ENCODE data around the gene PLSCR4. TPM values are rescaled to one million over a fixed set of nuclear protein-coding genes. Genes with fewer than 3 reads are reported as not detected.
"Not testable (repeated sequence)": the region's sequence is repeated elsewhere in the genome, so short reads cannot be mapped to it uniquely, and the experiment has no call there.

PLSCR4 gene
- total RNA-seq, 1 donor from 2014 or later: 17.5 TPM

DNA sequence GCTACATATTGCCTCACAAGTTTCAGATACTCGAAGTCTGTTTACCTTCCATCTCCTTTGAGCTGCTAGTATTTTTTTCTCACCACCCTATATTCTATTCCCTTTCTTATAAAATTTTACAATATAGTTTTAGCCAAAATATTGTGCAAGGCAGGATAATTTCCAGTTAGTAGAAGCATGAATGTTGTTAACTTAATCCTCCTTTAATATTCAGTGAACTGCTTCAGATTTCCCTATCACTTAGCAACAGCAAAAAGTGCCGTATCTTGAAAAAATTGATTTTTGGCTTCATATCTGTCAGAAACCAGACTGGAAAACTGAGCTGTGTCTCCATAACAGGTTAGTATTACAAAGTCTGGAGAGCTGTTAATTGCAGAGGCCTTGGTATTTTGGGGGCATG, 24.0 kb downstream of the PLSCR4 start:
- DNase-seq (ENCODE audit: low spot score): no peak
- no peaks in the 10 kb centered on the region for H3K27me3 Mint-ChIP-seq (ENCODE audit: low read depth)
- peaks cover 2% of the 10 kb centered on the region for H3K36me3 Mint-ChIP-seq (ENCODE audit: low read depth)
- peaks cover 4% of the 10 kb centered on the region for H3K9me3 Mint-ChIP-seq (ENCODE audit: low read depth)
- no peak overlapping the region for H3K27ac Mint-ChIP-seq (ENCODE audit: unreplicated experiment)
- TF ChIP-seq, protein P1, sequence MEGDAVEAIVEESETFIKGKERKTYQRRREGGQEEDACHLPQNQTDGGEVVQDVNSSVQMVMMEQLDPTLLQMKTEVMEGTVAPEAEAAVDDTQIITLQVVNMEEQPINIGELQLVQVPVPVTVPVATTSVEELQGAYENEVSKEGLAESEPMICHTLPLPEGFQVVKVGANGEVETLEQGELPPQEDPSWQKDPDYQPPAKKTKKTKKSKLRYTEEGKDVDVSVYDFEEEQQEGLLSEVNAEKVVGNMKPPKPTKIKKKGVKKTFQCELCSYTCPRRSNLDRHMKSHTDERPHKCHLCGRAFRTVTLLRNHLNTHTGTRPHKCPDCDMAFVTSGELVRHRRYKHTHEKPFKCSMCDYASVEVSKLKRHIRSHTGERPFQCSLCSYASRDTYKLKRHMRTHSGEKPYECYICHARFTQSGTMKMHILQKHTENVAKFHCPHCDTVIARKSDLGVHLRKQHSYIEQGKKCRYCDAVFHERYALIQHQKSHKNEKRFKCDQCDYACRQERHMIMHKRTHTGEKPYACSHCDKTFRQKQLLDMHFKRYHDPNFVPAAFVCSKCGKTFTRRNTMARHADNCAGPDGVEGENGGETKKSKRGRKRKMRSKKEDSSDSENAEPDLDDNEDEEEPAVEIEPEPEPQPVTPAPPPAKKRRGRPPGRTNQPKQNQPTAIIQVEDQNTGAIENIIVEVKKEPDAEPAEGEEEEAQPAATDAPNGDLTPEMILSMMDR (IDR thresholded peaks at IDR 0.05): no peak
- H3K4me3 Mint-ChIP-seq (ENCODE audit: unreplicated experiment): no peak overlapping the region
- peaks cover 7% of the 10 kb centered on the region for H3K4me1 Mint-ChIP-seq (ENCODE audit: low read depth)

DNA sequence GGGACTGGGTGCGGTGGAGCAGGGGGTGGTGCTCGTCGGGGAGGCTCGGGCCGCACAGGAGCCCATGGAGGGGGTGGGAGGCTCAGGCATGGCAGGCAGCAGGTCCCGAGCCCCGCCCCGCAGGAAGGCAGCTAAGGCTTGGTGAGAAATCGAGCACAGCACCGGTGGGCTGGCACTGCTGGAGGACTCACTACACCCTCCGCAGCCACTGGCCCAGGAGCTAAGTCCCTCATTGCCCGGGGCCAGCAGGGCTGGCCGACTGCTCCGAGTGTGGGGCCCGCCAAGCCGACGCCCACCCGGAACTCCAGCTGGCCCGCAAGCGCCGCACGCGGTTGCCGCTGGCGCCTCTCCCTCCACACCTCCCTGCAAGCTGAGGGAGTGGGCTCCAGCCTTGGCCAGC, 25.4 kb downstream of the PLSCR4 start:
- H3K27ac Mint-ChIP-seq (ENCODE audit: unreplicated experiment); H3K27me3 Mint-ChIP-seq (ENCODE audit: low read depth); DNase-seq (ENCODE audit: low spot score); H3K9me3 Mint-ChIP-seq (ENCODE audit: low read depth); H3K4me3 Mint-ChIP-seq (ENCODE audit: unreplicated experiment); H3K36me3 Mint-ChIP-seq (ENCODE audit: low read depth); H3K4me1 Mint-ChIP-seq (ENCODE audit: low read depth): not testable (repeated sequence)

DNA sequence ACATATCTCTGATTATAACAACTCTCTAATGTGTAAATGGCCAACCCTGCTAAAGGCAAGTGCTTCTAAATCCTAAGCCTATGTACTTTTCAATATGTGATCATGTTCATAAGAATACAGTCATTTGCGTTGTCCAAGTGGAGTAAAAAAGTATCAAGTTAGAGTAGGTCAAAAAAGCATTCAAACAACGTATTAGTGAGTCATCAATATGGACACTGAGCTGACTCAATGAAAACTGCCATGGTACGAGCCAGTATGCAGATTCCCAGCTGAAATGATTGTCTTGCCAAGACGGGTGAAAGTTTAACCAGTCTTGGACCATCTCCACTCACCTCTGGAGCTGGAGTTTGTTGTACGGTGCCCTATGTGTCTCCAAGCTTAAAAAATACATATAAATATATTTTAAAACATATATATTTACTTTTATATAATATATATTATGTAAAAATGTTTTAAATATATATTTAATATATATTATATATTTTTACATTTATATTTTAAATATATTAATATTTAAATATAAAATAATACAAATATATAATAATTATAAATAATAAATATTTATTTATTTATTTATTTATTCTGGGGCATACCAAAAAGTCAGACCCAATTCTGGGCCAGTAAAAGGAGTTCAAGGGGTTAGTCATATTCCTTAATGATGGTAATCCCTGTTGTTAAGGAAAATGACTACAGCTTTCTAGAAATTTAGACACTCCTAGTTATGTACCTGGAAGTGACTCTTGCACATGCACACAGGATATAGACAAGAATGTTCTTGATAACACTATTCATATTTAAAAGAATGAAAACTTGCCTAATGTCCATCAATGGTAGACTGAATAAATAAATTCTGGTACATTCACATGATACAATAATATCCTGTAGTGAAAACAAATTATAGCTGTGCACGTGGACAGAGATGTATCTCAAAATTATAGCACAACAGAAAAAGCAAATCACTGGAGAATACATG, 27.2 kb downstream of the PLSCR4 start:
- Mint-ChIP-seq H3K4me3 (ENCODE audit: unreplicated experiment) (no peak overlapping the region), H3K4me1 (ENCODE audit: low read depth) (peaks cover 7% of the 10 kb centered on the region), H3K36me3 (ENCODE audit: low read depth) (peaks cover 2% of the 10 kb centered on the region), H3K9me3 (ENCODE audit: low read depth) (no peaks in the 10 kb centered on the region), H3K27ac (ENCODE audit: unreplicated experiment) (no peak overlapping the region), H3K27me3 (ENCODE audit: low read depth) (no peaks in the 10 kb centered on the region)
- DNase-seq (ENCODE audit: low spot score): no peak
- TF ChIP-seq, protein P1 (IDR thresholded peaks at IDR 0.05): no peak

DNA sequence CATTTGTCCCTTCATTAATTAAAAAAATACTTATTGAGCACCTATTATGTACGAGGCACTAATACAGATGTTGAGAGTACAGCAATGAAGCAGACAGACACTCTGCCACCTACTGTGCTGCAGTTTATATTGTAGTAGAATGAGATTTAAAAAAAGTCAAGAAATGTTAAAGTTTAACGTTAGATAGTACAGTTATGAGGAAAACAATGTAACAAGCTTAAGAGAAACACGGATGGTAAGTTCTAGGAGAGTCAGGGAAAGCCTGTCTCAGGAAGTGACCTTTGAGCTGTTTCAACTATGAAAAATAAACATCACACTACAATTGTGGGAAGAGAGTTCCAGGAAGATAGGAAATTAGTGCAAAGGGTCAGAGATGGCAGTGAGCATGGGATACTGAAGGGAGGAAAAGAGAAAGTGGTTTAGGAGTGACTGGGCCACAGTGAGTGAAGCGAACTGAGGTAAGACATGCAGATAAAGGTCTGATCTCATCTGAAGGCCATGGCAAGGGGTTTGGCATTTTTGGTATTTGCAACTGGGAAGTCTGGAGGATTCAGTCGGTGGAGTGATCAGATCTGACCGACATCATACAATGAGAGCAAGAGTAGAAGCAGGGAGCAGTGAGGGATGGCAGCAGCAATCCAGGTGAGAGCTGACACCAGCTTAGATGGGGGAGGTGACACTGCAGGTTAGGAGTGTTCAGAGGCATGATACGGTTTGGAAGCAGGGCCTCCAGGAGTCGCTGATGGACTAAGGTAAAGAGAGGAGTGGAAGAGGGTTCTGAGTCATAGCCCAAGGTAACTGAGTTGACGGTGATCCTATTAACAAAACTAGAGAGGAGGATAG, 28.5 kb downstream of the PLSCR4 start:
- TF ChIP-seq, protein P1 (IDR thresholded peaks at IDR 0.05): no peak
- peaks cover 2% of the 10 kb centered on the region for H3K36me3 Mint-ChIP-seq (ENCODE audit: low read depth)
- H3K4me3 Mint-ChIP-seq (ENCODE audit: unreplicated experiment): no peak overlapping the region
- H3K4me1 Mint-ChIP-seq (ENCODE audit: low read depth): peaks cover 10% of the 10 kb centered on the region
- H3K9me3 Mint-ChIP-seq (ENCODE audit: low read depth): no peaks in the 10 kb centered on the region
- H3K27ac Mint-ChIP-seq (ENCODE audit: unreplicated experiment): no peak overlapping the region
- DNase-seq (ENCODE audit: low spot score): no peak
- H3K27me3 Mint-ChIP-seq (ENCODE audit: low read depth): no peaks in the 10 kb centered on the region

DNA sequence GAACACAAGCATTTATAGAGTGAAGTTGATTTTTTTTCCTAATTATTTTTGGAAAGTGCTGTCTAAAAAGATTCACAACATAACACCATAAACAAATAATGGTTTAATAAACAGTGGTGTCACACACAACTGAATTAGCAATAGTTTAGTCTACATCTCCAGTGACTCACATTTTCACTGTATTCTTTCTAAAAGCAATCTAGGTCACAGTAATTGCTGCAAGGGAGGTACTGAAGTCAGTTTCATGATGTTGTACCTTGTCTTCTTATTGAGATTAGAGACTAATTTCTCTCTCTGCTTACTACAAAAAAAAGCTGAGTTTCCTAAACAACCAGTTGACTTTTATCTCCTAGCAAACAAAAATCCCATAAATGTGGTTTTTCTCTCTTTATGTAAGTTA, 29.6 kb downstream of the PLSCR4 start:
- TF ChIP-seq, protein P1 (IDR thresholded peaks at IDR 0.05): no peak
- H3K27me3 Mint-ChIP-seq (ENCODE audit: low read depth): no peaks in the 10 kb centered on the region
- no peak for DNase-seq (ENCODE audit: low spot score)

More for the DNA sequence above, 29.6 kb downstream of the PLSCR4 start:
- Mint-ChIP-seq H3K27ac (ENCODE audit: unreplicated experiment) (no peak overlapping the region), H3K36me3 (ENCODE audit: low read depth) (peaks cover 2% of the 10 kb centered on the region), H3K4me3 (ENCODE audit: unreplicated experiment) (no peak overlapping the region), H3K9me3 (ENCODE audit: low read depth) (no peaks in the 10 kb centered on the region), H3K4me1 (ENCODE audit: low read depth) (peaks cover 16% of the 10 kb centered on the region)

All from chondrocyte (in vitro differentiated cells).